ENCODE results near the gene COL1A1.
A peak's percentile ranks its signal among the peaks of the same experiment; 100 is the strongest.

The COL1A1 gene

DNA sequence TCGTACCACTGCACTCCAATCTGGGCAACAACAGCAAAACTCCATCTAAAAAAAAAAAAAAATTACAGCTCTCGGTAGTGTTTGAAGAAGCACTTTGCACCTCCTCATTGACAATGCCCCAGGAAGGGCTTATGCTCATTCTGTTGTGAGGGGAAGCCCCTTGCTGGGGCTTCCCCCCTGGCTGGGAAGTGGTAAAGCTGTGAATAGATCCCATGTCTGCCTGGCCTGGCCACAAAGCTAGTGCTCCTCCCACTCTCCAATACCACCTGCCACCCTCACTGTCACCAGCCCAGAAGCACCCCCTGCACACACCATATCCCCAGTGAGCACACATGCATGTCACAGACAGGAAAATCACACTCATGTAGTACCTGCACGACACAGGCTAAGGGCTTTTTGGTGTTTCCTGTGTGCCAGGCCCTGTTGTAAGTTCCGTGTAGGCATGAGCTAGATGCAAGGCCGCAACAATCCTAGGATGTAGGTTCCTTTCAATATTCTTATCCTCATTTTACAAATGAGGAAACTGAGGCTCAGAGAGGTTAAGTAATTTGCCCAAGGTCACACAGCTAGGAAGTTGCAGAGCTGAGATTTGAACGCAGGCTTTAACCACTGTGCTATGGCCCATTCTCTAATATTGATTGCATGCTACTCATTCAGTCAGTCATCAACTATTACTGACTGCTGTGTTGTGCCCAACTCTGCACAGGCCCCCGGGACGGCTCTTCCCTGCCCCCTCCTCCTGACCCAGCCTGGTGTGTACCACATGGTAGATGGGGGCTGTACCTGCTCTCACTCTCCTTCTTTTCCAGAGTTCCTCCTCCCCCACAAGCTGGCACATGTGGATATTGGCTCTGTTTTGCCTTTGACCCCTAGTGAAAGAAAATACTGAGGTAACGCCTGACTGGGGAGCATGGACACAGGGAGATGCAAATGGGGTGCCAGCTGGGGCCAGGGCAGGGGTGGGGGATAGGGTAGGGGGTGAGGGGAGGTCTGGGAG is 11.9 kb upstream of the COL1A1 start:
- DNase-seq (ENCODE audit: low read depth, low spot score) = peak; percentile 68

DNA sequence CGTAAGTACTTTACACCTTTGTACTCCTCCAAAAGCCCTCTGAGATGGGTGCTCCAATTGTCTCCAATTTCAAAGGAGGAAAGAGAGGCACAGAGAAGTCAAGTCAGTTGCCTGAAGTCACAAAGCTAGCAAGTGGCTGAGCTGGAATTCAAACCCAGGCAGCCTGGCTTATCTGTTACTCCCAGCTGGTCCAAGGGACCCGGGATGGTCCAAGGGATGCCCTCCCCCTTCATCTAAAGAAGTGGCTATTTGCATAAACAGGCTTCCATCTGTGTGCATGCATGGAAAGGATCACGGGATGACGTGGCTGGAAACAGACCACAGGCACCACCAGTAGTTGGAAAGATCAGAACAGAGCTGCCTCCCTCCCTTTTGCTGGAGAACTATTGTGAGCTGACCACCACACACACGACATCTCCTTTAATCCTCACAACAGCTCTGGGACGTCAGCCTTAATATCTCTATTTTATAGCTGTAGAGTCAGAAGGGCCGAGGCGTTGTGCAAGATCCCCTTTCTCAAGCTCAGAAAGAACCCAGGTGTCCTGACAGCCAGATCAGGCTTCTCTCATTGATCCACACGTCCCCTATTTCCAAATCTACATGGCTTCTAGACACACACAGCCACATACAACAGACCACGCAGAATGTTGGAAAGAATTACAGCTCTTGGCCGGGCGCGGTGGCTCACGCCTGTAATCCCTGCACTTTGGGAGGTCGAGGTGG is 10.9 kb upstream of the COL1A1 start:
- DNase-seq (ENCODE audit: low read depth, low spot score) = peak; percentile 51

DNA sequence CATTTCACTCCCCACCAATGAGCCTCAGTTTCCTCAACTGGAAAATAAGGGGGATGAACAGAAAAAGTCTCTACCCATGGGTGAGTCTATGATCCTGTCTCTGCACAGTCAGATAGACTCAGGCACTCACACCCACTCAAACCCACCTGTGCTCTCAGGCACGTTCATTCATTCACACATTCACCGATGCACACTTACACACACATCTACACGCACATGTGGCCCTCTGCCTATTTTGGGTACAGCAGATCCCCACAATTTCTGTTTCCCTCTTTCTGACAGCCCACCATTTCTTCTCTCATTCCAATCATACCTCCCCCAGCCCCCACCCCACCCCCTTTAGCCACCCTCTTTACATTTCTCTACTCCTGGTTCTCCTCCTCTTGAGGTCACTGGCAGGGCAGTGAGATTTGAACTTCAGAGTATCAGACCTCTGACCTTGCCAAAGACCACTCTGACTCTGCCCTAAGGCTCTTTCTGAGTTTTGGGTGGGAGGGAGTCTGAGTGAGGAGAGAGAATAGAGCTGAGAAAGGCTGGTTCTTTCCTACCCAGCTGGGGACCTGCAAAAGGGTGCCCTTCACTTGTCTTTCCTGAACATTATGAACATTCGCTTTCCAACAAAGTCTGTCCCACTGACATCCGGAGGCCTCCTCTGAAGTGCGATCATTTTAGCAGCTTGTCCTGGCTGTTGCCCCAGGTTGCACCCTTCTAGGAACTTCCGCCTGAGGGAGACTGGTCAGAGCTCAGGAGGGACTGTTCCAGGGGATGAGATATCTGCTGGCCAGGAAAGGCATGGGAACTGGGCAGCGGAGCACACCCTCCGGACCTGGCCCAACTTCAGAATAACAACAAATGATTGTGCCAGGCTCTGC is 10.1 kb upstream of the COL1A1 start:
- DNase-seq (ENCODE audit: low read depth, low spot score) = no peak

DNA sequence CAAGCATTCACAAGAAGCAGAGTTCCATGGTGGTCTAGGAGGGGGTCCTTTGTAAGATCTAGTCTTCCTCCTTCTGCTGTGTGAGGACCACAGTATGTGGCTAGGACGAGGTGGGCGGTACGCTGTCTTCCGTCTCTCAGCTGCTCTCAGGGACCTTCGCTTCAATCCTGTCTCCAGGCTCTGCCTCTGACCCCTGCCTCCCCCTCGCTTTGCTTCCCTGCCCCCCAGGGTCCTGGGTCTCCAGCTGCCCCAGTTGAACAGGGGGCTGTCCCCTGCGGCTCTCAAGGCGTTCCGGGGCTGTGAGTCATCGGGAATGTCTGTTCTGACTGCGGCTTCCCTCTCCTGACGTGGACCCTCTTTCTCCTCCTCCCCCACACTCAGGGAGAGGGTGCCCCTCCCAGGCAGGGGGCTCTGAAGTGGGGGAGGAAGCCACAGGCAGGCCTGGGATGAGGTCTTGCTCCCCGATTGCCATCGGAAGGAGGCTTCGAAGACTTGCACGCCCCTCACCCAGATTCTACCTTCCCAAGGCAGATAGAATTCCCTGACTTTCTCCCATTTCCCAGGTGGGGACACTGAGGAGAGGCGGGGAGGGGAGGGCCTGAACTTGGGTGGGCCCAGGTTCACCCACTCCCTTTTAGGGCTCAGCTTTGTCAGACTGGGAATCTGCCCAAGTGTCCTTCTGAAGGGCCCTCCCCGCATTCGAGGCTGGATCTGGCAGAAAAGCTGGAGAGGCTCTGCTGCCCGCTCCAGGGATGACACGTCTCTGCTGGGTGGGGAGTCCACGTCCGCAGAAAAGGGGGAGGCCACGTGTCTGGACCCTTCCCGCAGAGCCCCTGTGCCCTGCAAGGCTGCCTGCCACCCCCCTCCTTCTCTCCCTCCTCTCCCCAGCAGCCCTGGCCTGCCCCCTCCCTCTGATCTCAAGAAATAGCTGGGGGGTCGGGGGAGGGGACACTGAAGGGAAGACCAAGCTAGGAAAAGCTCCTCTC is 9.1 kb upstream of the COL1A1 start:
- peak; percentile 97 for DNase-seq (ENCODE audit: low read depth, low spot score)

DNA sequence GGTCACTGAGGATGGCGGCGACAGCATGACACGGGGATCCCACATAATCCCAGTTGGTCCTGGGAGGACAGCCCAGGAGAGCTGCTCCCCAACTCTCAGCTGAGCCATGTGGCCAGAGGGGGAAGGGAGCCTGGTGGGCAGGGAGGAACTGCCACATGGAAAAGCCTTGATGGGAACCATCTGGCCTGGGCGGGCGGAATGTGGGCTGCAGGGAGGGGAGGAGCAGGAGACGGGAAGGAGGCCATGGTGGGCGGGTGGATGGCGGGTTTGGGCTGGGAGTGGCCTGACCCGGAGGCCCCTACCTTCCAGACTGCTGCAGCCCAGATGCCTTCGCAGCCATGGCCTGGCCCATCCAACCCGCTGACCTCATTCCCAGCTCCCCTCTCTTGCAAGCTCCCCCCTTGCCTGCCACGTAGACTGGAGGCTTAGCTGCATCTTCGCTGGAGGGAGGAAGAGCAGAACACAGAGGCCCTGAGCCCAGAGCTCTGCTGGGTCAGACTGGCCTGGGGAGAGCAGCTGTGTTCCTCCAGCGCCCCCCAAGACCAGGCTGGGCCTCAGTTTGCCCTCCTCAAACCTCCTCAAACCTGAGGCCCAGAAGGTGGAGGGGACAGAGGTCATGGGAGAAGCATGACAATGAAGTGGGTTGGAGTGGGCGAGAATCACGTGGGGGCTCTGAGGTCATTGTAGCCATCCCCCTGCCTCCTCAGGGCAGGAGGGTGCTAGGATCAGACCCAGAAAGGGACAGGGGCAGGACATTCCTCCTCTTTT is 8.2 kb upstream of the COL1A1 start:
- DNase-seq (ENCODE audit: low read depth, low spot score) = peak; percentile 95

DNA sequence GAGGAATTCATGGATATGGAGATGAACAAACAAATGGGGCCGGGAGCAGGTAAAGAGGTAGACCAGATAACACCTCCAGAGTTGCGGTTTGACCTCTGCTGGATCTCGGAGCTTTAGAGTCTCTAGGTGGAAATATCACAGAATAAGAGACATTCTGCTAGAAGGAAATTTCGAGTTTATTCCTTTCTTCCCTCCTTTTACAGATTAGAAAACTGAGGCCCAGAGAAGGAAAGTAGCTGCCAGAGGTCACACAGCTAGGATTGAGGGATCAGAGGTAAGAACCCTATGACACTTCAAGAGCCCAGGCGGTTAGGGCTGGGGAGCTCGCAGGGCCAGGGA is 7.7 kb upstream of the COL1A1 start:
- DNase-seq (ENCODE audit: low read depth, low spot score) = no peak

DNA sequence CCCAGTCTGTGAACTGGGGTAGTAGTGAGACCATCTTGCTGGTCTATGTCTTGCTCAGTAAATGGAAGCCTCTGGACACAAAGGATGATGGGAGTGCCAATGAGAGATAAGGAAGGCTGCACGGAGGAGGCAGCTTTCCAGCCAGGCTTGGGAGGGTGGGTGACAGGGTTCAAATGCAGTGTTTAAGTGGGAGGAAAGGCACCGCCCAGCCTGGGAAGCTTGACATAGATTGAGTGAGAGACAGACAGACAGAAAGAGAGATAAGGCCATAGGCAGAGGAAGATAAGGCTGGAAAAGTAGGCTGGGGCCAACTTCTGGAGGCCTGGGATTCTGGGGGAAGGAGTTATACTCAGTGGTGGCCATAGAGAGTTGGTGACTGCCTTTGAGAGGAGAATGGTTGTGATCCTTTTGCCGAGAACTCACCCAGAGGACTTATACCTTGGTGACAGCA is 7.2 kb upstream of the COL1A1 start:
- DNase-seq (ENCODE audit: low read depth, low spot score) = peak; percentile 67

DNA sequence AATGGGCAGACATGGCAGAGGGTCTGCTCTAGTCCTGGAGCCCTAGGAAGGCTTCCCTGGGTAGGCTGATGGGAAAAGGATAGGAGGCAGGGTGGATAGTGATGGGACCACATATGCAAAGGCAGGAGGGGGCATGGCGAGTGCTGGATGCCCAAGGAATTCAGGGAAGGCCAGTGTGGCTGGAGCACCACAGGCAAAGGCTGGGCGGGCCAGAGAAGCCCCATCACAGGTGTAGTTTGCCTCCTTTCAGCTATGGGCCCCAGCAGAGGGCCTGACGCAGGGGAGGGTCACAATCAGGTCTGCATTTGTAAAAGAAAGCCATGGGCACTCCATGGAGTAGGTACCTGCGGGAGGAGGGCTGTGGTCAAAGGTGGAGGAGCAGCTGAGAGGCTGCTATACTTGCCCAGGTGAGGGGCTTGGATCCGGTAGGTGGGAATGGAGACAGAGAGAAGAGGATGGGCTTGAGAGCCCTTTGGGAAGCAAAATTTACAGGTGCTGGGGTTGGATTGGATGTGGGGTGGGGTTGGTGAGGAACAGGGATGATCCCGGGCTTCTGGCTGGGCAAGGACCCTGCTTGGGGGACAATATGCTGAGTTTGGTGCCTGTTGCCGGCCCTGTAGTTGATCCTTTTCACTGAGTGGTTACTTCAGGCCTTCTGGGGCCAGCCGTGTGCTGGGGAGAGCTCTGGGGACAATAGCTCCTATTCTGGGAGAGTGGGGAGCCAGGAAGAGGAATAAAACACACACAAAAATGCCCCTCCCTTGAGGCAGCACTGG is 6.5 kb upstream of the COL1A1 start:
- no peak for DNase-seq (ENCODE audit: low read depth, low spot score)

DNA sequence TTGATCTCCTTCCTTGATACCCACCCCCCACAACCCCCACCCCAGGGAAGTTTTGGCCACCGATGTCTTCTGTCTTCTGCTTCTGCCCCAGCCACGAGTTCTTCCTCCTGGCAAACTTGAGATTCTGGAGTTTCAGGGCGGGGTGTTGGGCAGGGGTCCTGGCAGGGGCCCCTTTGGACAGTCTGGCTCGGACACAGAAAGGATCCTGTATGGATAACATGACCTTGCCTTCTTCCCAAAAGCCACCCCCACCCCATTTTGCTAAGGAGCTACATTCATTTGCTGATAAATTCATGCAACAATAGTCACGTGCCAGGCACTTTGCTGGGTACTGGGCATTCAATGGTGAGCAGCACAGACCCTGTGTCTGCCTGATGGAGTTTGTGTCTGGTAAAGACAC is 5.9 kb upstream of the COL1A1 start:
- no peak for DNase-seq (ENCODE audit: low read depth, low spot score)

DNA sequence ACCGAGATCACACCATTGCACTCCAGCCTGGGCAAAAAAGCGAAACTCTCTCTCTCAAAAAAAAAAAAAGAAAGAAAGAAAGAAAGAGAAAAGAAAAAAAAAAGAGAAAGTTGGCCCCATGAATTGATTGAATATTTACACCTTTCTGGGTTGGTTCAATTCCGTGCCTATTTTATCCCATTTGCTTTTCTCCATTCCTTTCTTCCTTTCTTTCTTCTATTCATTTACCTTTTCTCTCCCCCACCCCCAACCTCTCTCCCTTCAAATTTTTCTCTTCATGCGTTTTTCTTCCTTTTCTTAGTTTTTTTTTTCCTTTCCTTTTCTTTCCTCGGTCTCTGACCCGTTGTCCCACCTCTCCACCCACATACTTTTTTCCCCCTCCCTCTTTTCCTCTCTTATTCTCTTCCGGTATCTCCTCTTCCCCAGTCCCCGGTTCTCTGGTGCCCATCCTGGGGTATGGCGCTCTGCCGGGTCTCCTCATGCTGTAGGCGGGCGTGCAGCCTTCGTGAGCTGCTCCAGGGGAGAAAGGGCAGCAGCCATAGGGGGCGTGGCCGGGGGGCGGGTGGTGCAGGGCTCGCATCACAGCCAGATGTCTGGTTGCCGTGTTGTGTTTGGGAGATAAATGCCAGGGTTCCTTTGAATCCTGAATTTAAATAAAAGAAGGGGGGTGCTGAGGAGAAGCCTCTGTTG is 5.3 kb upstream of the COL1A1 start:
- DNase-seq (ENCODE audit: low read depth, low spot score) = peak; percentile 66

DNA sequence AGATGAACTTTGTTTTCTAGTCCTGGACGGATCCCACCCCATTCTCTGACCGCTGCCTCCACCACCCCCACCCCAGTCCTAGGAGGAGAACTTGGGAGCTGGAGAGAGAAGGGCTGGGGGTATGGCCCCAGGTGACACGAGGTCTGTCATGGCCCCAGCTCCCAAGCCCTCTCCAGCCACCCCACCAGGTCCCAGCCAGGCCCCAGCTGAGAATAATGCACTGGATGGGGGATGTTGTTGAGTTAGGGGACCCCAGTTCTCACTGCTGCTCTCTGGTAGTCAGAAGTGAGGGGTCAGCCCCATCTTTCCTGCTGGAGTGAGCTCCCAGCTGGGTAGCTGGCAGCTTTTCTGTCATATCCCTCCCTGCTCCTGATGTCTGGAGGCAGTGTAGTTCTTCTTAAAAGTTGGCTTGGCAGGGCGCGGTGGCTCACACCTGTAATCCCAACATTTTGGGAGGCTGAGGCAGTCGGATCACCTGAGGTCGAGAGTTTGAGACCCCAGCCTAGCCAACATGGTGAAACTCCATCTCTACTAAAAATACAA is 4.6 kb upstream of the COL1A1 start:
- DNase-seq (ENCODE audit: low read depth, low spot score) = no peak

DNA sequence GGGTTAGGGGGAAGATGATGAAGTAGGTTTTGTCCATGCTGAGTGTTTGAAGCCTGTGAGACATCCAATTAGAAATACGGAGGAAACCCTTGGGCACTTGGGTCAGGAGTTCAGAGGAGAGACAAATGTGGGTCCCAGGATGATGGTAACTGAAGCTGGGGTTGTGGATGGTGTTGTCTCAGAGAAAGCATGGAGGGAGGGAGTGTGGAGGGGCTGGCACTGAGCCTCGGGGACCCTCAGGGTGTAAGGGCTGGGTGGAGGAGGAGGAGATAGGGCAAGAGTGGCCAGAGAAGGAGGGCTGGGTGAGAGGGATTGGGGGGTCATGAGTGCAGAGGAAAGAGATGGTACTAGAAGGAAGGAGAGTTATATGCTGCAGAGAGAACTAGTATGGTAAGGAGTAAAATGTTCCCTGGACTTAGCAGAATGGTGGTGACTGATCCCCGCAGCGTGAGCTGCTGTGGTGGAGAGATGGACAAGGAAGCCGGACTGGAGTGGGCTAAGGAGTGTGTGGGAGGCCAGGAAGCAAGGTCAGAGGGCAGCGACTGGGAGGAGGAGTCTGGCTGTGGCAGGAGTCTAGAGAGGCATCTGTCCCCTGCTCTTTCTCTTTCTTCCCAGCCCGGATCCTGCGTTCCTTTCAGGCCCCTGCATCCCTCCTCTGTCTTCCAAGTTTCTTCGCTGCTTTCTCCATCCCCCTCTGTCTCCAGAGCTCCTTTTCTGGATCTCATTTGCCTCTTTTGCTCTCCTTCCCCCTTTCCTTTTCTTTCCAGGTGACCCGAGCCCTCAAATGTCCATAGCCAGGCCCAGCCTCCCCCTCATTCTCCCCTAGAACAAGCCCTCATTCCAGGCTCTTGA is 3.9 kb upstream of the COL1A1 start:
- no peak for DNase-seq (ENCODE audit: low read depth, low spot score)

DNA sequence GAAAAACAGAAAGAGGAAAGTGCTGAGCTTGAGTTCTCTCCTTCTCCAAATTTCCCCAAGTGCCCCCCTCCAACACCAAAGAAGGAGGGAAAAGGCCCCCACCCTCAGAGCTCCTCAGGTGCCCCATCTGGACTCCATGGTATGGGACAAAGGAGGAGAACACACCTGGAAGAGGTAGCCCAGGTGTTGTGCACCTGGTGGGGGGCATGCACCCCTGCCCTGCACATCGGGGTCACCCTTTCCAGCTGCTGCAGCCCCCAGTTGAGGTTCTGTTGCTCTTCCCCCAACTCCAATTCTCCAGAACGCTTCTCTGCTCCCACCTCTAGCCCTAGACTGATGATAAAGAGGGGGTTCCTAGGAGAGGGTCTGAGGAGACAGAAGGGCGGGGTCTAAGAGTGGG is 3.0 kb upstream of the COL1A1 start:
- DNase-seq (ENCODE audit: low read depth, low spot score) = no peak

DNA sequence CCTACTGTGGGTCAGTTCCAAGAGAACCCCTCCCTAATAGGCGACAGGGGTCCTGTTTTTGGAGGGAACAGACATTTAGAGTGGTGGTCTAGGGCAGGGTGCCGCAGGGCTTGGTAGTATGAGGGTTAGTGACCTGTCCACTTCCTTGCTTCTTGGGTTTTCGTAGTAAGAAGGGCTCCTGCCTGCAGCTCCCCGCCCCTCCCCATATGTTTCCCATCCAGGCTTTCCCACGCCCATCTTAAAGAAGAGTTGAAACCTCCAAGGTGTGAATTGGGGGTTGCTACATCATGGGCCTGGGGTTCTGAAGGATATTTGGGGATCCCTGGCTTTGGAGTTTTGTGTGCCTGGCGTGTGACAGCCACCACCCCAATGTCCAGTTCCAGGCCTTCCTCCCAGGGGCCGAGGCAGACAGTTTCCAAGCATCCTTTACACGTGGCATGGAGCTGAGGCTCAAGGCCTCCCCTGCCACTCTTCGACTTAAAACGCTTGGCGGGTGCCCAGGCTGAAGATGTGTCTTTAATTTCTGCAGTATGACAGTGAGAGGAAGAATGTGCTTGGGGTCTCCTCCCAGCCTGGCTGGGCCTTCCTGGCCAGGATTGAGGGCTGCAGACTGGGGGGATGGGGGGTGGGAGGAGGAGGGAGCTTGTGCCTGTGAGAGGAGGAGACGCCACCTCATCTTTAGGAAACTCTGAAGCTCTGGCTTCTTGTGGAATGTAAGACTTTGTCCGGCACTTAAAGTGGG is 2.3 kb upstream of the COL1A1 start:
- DNase-seq (ENCODE audit: low read depth, low spot score) = no peak

DNA sequence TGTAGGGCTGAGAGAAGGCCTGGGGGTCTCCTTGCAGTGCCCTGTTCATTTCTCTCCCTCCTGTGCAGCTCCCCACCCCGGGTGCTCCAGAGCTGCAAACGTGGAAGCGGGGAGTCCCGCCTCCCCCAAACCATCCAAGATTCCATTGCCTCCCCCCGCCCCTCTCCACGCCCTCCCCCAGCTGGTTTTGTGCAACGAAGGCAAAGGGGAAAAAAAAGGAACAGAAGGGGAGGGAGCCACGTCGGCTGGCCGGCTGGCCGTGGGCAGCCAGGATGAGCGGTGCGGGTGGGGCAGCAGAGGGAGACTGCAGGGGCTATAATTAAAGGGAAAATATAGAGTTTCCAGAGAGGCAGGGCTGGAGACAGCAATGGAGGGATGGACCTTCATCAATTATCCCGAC is 1.7 kb upstream of the COL1A1 start:
- no peak for DNase-seq (ENCODE audit: low read depth, low spot score)

DNA sequence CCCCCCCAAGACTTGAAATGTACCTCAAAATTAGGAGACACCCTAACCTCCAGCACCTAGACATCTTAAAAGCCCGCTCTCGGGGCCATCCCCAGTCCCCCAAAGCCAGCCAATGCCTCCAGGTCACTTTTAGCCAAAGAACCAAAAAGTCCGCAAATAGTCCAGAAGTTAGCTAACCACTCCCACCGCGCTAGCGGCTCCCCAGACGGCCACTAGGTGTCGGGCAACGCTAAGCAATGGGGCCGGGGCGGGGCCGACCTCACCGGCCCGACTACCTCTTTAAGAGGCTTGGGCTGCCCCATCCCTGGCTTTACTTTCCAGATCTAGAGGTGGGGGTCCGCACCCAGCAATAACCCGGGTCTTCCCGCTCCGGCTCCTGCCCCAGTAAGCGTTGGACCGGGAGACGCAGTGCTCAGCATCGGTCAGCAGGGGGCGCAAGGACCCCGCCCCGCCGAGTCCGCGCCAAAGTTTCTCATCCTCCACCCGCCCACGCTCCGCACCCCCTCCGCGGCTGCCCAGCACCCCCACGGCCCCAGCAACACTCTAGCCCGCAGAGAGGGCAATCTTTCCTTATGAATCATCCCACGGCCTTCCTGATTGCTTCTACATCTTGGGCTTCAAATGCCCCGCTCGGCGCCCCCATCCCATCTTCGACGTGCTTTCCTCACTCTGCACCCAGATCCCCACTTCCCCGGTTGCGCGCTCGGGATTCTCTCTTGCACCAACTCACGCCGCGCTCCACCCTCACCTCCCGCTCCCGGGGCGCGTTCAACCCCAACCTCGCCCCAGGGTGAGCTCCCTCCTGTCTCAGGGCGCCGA is 765 bp downstream of the COL1A1 start:
- peak; percentile 97 for DNase-seq (ENCODE audit: low read depth, low spot score)

Data from ELF-1 (cell line).